Activated CD4-positive, alpha-beta T cell treated with anti-CD3 and anti-CD28 coated beads, Interleukin-10, Interleukin-2, amounts not matched to agents 100 ng/mL and 50 ng/mL, durations not matched to agents 16 hours and 8 hours (primary cell): Measurements from ENCODE around the gene EXD3.
"Not testable (repeated sequence)": the region's sequence is repeated elsewhere in the genome, so short reads cannot be mapped to it uniquely, and the experiment has no call there.

Source experiments
- DNase-seq: peaks from one replicate; pipeline ENCODE4 v3.0.0-alpha.2; 2020

EXD3 gene

GRCh38 chr9:137355761-137356365 lies 67.1 kb downstream of the EXD3 start:
- no peak for DNase-seq

- DNase-seq, result no peak
These were observed 67.9 kb downstream of the EXD3 start for GRCh38 chr9:137354845-137355760.

- DNase-seq, result no peak
These were observed 68.7 kb downstream of the EXD3 start for GRCh38 chr9:137354153-137354844.

- DNase-seq, result no peak
These were observed 69.5 kb downstream of the EXD3 start for GRCh38 chr9:137353223-137354152.

GRCh38 chr9:137352511-137353222 lies 70.3 kb downstream of the EXD3 start:
- DNase-seq, result no peak

- DNase-seq, result no peak
These were observed 71.0 kb downstream of the EXD3 start for GRCh38 chr9:137351781-137352501.

- no peak for DNase-seq
These were observed 72.0 kb downstream of the EXD3 start for GRCh38 chr9:137350696-137351584.

- no peak for DNase-seq
These were observed 73.4 kb downstream of the EXD3 start for GRCh38 chr9:137349471-137350033.

GRCh38 chr9:137348769-137349470 lies 74.0 kb downstream of the EXD3 start:
- DNase-seq, result no peak

- DNase-seq, result no peak
These were observed 75.0 kb downstream of the EXD3 start for GRCh38 chr9:137347928-137348327.

GRCh38 chr9:137342482-137342881 lies 80.5 kb downstream of the EXD3 start:
- DNase-seq, result no peak

- no peak for DNase-seq
These were observed 81.7 kb downstream of the EXD3 start for GRCh38 chr9:137341227-137341626.

GRCh38 chr9:137339908-137340462 lies 83.0 kb downstream of the EXD3 start:
- not testable (repeated sequence) for DNase-seq

- DNase-seq, result no peak
These were observed 83.7 kb downstream of the EXD3 start for GRCh38 chr9:137339045-137339907.

- DNase-seq, result no peak
These were observed 86.2 kb downstream of the EXD3 start for GRCh38 chr9:137336735-137337134.

- no peak for DNase-seq
These were observed 89.8 kb downstream of the EXD3 start for GRCh38 chr9:137333016-137333671.

- no peak for DNase-seq
These were observed 91.0 kb downstream of the EXD3 start for GRCh38 chr9:137331929-137332328.
